ENCODE results near the gene ACACB.

- TF ChIP-seq CTCF (conservative IDR thresholded peaks at IDR 0.05 in 1 of 2, IDR thresholded peaks at IDR 0.05 in 1 of 2; ENCODE audit: extremely low read depth in 1 of 2, insufficient read depth in 1 of 2, low read depth in 1 of 2, low read length in 2 of 2) (no peak), EZH2 (IDR thresholded peaks at IDR 0.05; ENCODE audit: borderline replicate concordance, low read length) (no peak)
These were observed 57.3 kb downstream of the ACACB start for GRCh38 chr12:109173443-109174240.
